Smooth muscle cell (in vitro differentiated cells): Measurements from ENCODE around the gene ADGRV1. TPM values are rescaled to one million over a fixed set of nuclear protein-coding genes. Genes with fewer than 3 reads are reported as not detected.

ENCODE experiments used
- DNase-seq: peaks from one replicate; lab custom pipeline; 2025; ENCODE audit not compliant: unreplicated experiment; lab: John Stamatoyannopoulos, UW
- H2AFZ ChIP-seq: fragments of 200-600 bp; sonication (generic); 2 replicates; pipeline ENCODE4 v1.6.0; 2016; ENCODE audit warnings: antibody characterized with exemption, low read depth, mild to moderate bottlenecking
- H3F3A ChIP-seq: fragments of 200-600 bp; sonication (generic); 2 replicates; pipeline ENCODE4 v1.6.0; 2017; ENCODE audit warnings: antibody characterized with exemption, low read depth
- H3K27ac ChIP-seq: fragments of 200-600 bp; sonication (generic); 2 replicates; pipeline ENCODE4 v1.5.1; 2016; ENCODE audit warnings: low read depth, mild to moderate bottlenecking
- H3K27me3 ChIP-seq: fragments of 200-600 bp; sonication (generic); 2 replicates; pipeline ENCODE4 v1.6.1; 2016; ENCODE audit warnings: low read depth, mild to moderate bottlenecking
- H3K36me3 ChIP-seq: fragments of 200-600 bp; sonication (generic); 2 replicates; pipeline ENCODE4 v1.5.1; 2016; ENCODE audit warnings: low read depth
- H3K4me1 ChIP-seq: fragments of 200-600 bp; sonication (generic); 2 replicates; pipeline ENCODE4 v1.5.1; 2016; ENCODE audit warnings: low read depth
- H3K4me2 ChIP-seq: fragments of 200-600 bp; sonication (generic); 2 replicates; pipeline ENCODE4 v1.6.0; 2016; ENCODE audit warnings: mild to moderate bottlenecking
- H3K4me3 ChIP-seq: fragments of 200-600 bp; sonication (generic); 2 replicates; pipeline ENCODE4 v1.5.1; 2016; ENCODE audit warnings: mild to moderate bottlenecking
- H3K79me2 ChIP-seq: fragments of 200-600 bp; sonication (generic); 2 replicates; pipeline ENCODE4 v1.6.0; 2016; ENCODE audit warnings: low read depth, mild to moderate bottlenecking
- H3K9ac ChIP-seq: fragments of 200-600 bp; sonication (generic); 2 replicates; pipeline ENCODE4 v1.6.0; 2016; ENCODE audit warnings: low read depth
- H3K9me3 ChIP-seq: fragments of 200-600 bp; sonication (generic); replicated peaks from 2 replicates; pipeline ENCODE4 v1.5.1; 2016; ENCODE audit warnings: low read depth
- H4K20me1 ChIP-seq: fragments of 200-600 bp; sonication (generic); 2 replicates; pipeline ENCODE4 v1.6.0; 2016; ENCODE audit warnings: low read depth
- CTCF ChIP-seq: fragments of 200-600 bp; sonication (generic); IDR thresholded peaks from 2 replicates; pipeline ENCODE4 v1.5.1; 2017; ENCODE audit warnings: borderline replicate concordance, mild to moderate bottlenecking, antibody characterized with exemption; ENCODE audit not compliant: insufficient read depth, poor library complexity, severe bottlenecking
- WGBS: methylation state at CpG from one replicate; pipeline ENCODE4 v1.1.7; 2016; ENCODE audit warnings: low lambda C conversion rate; 5-methylcytosine and 5-hydroxymethylcytosine counted together
- polyA plus RNA-seq: library from polyadenylated mRNA; unstranded; fragments of >200 nt; fragmentation: Nextera tagmentation; extraction: Ambion mirVana; gene quantifications from 2 replicates; pipeline ENCODE4 v1.2.1, GENCODE V29; 2016
- total RNA-seq: library from RNA; depleted of rRNA; stranded (reverse); fragments of >200 nt; gene quantifications from 2 replicates; pipeline ENCODE4 v1.2.3, GENCODE V29; 2014

The ADGRV1 gene
- total and polyA plus RNA-seq, 2 experiments from 2014 or later, result 16.8 to 17.7 TPM

- H3K9me3 ChIP-seq, result no peaks in the 10 kb centered on the region
- no peaks in the 10 kb centered on the region for H3F3A ChIP-seq
- H3K9ac ChIP-seq, result no peak overlapping the region
- no peak for TF ChIP-seq CTCF
- H3K79me2 ChIP-seq, result no peaks in the 10 kb centered on the region
- H3K27ac ChIP-seq, result peak overlapping the region; percentile 38
- no peaks in the 10 kb centered on the region for H3K4me1 ChIP-seq
- H3K27me3 ChIP-seq, result no peaks in the 10 kb centered on the region
- no peaks in the 10 kb centered on the region for H3K36me3 ChIP-seq
- H3K4me2 ChIP-seq, result peak overlapping the region; percentile 14
- no peak overlapping the region for H3K4me3 ChIP-seq
- DNase-seq, result no peak
- H4K20me1 ChIP-seq, result no peaks in the 10 kb centered on the region
- H2AFZ ChIP-seq, result no peak overlapping the region
- 53% methylated on average over 2 of the region's 2 CpGs for WGBS
These were observed 593.4 kb downstream of the ADGRV1 start for GRCh38 chr5:91151947-91152346.

DNA sequence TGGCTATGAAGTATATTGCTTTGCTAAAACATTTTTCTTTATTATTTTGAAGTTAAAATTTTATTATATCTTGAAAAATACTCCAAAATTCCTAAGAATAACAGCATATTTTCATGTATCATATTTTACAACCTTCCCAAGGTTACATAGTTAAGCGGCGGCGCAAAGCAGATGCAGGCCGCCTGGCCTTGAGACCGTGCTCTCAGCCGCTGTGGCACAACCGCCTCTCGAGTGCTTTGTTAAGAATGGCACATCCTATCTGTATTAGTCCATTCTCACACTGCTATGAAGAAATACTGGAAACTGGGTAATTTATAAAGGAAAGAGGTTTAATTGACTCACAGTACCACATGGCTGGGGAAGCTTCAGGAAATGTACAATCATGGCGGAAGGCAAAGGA lies 595.7 kb downstream of the ADGRV1 start:
- no peak overlapping the region for H3K27ac ChIP-seq
- no peak overlapping the region for H3K9ac ChIP-seq
- H3K79me2 ChIP-seq, result no peaks in the 10 kb centered on the region
- no peak overlapping the region for H3K4me3 ChIP-seq
- no peaks in the 10 kb centered on the region for H3K27me3 ChIP-seq
- DNase-seq, result no peak
- H3K4me2 ChIP-seq, result no peak overlapping the region
- H3K36me3 ChIP-seq, result no peaks in the 10 kb centered on the region
- H2AFZ ChIP-seq, result no peak overlapping the region
- no peaks in the 10 kb centered on the region for H4K20me1 ChIP-seq
- H3K4me1 ChIP-seq, result no peaks in the 10 kb centered on the region
- TF ChIP-seq CTCF, result no peak
- H3F3A ChIP-seq, result no peaks in the 10 kb centered on the region
- no peaks in the 10 kb centered on the region for H3K9me3 ChIP-seq
- 97% methylated on average over 9 of the region's 9 CpGs for WGBS

GRCh38 chr5:91155274-91155673 lies 596.7 kb downstream of the ADGRV1 start:
- H3K79me2 ChIP-seq, result no peaks in the 10 kb centered on the region
- H3K9ac ChIP-seq, result no peak overlapping the region
- H3K4me2 ChIP-seq, result no peak overlapping the region
- H4K20me1 ChIP-seq, result no peaks in the 10 kb centered on the region
- no peaks in the 10 kb centered on the region for H3K27me3 ChIP-seq
- no peak overlapping the region for H3K27ac ChIP-seq
- no peaks in the 10 kb centered on the region for H3K36me3 ChIP-seq
- H3K4me3 ChIP-seq, result no peak overlapping the region
- WGBS, result 94% methylated on average over 3 of the region's 3 CpGs
- no peak overlapping the region for H2AFZ ChIP-seq
- H3F3A ChIP-seq, result no peaks in the 10 kb centered on the region
- no peaks in the 10 kb centered on the region for H3K9me3 ChIP-seq
- H3K4me1 ChIP-seq, result no peaks in the 10 kb centered on the region
- DNase-seq, result no peak
- TF ChIP-seq CTCF, result no peak

- H3K4me2 ChIP-seq, result no peak overlapping the region
- no peaks in the 10 kb centered on the region for H3K9me3 ChIP-seq
- WGBS, result 100% methylated on average over 1 of the region's 1 CpG
- TF ChIP-seq CTCF, result no peak
- H3K79me2 ChIP-seq, result no peaks in the 10 kb centered on the region
- no peak overlapping the region for H2AFZ ChIP-seq
- H4K20me1 ChIP-seq, result no peaks in the 10 kb centered on the region
- no peaks in the 10 kb centered on the region for H3K36me3 ChIP-seq
- H3F3A ChIP-seq, result no peaks in the 10 kb centered on the region
- H3K4me1 ChIP-seq, result no peaks in the 10 kb centered on the region
- H3K27ac ChIP-seq, result no peak overlapping the region
- no peak for DNase-seq
- no peak overlapping the region for H3K4me3 ChIP-seq
- no peaks in the 10 kb centered on the region for H3K27me3 ChIP-seq
- H3K9ac ChIP-seq, result no peak overlapping the region
These were observed 597.6 kb downstream of the ADGRV1 start for GRCh38 chr5:91156242-91156641.
